Neural progenitor cell (in vitro differentiated cells): Measurements from ENCODE around the gene NELFB. TPM values are rescaled to one million over a fixed set of nuclear protein-coding genes. Genes with fewer than 3 reads are reported as not detected.

ENCODE experiments used
- DNase-seq: peaks from one replicate; pipeline ENCODE4 v3.0.0-alpha.2; 2016; ENCODE audit warnings: low spot score
- H2AFZ ChIP-seq: fragments of 200-600 bp; sonication (generic); replicated peaks from 2 replicates; pipeline ENCODE4 v1.6.1; 2016; ENCODE audit warnings: antibody characterized with exemption
- H3F3A ChIP-seq: fragments of 200-600 bp; sonication (generic); 2 replicates; pipeline ENCODE4 v1.6.1; 2016; ENCODE audit warnings: antibody characterized with exemption, low read depth
- H3K27ac ChIP-seq: fragments of 200-600 bp; sonication (generic); 2 replicates; pipeline ENCODE4 v1.5.1; 2016; ENCODE audit warnings: mild to moderate bottlenecking
- H3K27me3 ChIP-seq: fragments of 200-600 bp; sonication (generic); 2 replicates; pipeline ENCODE4 v1.6.1; 2016; ENCODE audit warnings: mild to moderate bottlenecking, moderate library complexity
- H3K36me3 ChIP-seq: fragments of 200-600 bp; sonication (generic); 2 replicates; pipeline ENCODE4 v1.5.1; 2016
- H3K4me1 ChIP-seq: fragments of 200-600 bp; sonication (generic); 2 replicates; pipeline ENCODE4 v1.6.1; 2016; ENCODE audit warnings: mixed run types
- H3K4me2 ChIP-seq: fragments of 200-600 bp; sonication (generic); 2 replicates; pipeline ENCODE4 v1.6.1; 2016
- H3K4me3 ChIP-seq: fragments of 200-600 bp; sonication (generic); 2 replicates; pipeline ENCODE4 v1.5.1; 2016
- H3K79me2 ChIP-seq: fragments of 200-600 bp; sonication (generic); 2 replicates; pipeline ENCODE4 v1.6.1; 2016; ENCODE audit warnings: low read depth
- H3K9ac ChIP-seq: fragments of 200-600 bp; sonication (generic); 2 replicates; pipeline ENCODE4 v1.6.1; 2016
- H3K9me3 ChIP-seq: fragments of 200-600 bp; sonication (generic); 2 replicates; pipeline ENCODE4 v1.5.1; 2016; ENCODE audit warnings: low read depth
- H4K20me1 ChIP-seq: fragments of 200-600 bp; sonication (generic); 2 replicates; pipeline ENCODE4 v1.6.1; 2016; ENCODE audit warnings: low read depth
- H3K27ac Mint-ChIP-seq: 3 replicates; pipeline ENCODE4 v1.8.0; 2021; ENCODE audit warnings: mixed read lengths
- H3K27me3 Mint-ChIP-seq: 2 replicates; pipeline ENCODE4 v1.8.0; 2022; ENCODE audit warnings: low read depth, mild to moderate bottlenecking, inconsistent platforms, moderate library complexity, mixed read lengths; ENCODE audit not compliant: insufficient read depth
- H3K36me3 Mint-ChIP-seq: 3 replicates; pipeline ENCODE4 v1.8.0; 2021; ENCODE audit warnings: mixed read lengths
- H3K4me1 Mint-ChIP-seq: 3 replicates; pipeline ENCODE4 v1.8.0; 2021; ENCODE audit warnings: mixed read lengths
- H3K4me3 Mint-ChIP-seq: 3 replicates; pipeline ENCODE4 v1.8.0; 2021; ENCODE audit warnings: mild to moderate bottlenecking, moderate library complexity, mixed read lengths
- H3K9me3 Mint-ChIP-seq: 3 replicates; pipeline ENCODE4 v1.8.0; 2020; ENCODE audit warnings: mixed read lengths
- EZH2 ChIP-seq: fragments of 200-600 bp; sonication (generic); IDR thresholded peaks from 2 replicates; pipeline ENCODE4 v1.6.1; 2017; ENCODE audit warnings: antibody characterized with exemption, mild to moderate bottlenecking, moderate library complexity
- EZH2phosphoT487 ChIP-seq: fragments of 200-600 bp; sonication (generic); IDR thresholded peaks from 2 replicates; pipeline ENCODE4 v1.6.1; 2017; ENCODE audit warnings: antibody characterized with exemption
- total RNA-seq: library from RNA; depleted of rRNA; stranded (reverse); fragments of >200 nt; gene quantifications from 2 replicates; pipeline ENCODE4 v1.2.3, GENCODE V29; 2015; ENCODE audit warnings: low replicate concordance
- TF ChIP-seq, protein P1 (sequence below): fragments of 200-600 bp; sonication (generic); IDR thresholded peaks from 2 replicates; pipeline ENCODE4 v1.5.1; 2017; ENCODE audit warnings: antibody characterized with exemption, mild to moderate bottlenecking

The NELFB gene
- total RNA-seq, 1 donor from 2014 or later = 35.2 TPM

GRCh38 chr9:137319739-137320551 is 64.8 kb downstream of the NELFB start:
- Histone ChIP-seq H3K9ac (no peak overlapping the region), H3K79me2 (no peaks in the 10 kb centered on the region), H3K27me3 (no peaks in the 10 kb centered on the region), H3F3A (peaks cover 23% of the 10 kb centered on the region), H3K4me2 (no peak overlapping the region), H3K9me3 (no peaks in the 10 kb centered on the region), H2AFZ (no peak overlapping the region), H3K27ac (no peak overlapping the region), H3K36me3 (no peaks in the 10 kb centered on the region), H3K4me3 (no peak overlapping the region), H4K20me1 (no peaks in the 10 kb centered on the region), H3K4me1 (peaks cover 22% of the 10 kb centered on the region)
- H3K27ac Mint-ChIP-seq = no peak overlapping the region
- peaks cover 18% of the 10 kb centered on the region for H3K4me1 Mint-ChIP-seq
- peaks cover 7% of the 10 kb centered on the region for H3K9me3 Mint-ChIP-seq
- TF ChIP-seq, protein P1, sequence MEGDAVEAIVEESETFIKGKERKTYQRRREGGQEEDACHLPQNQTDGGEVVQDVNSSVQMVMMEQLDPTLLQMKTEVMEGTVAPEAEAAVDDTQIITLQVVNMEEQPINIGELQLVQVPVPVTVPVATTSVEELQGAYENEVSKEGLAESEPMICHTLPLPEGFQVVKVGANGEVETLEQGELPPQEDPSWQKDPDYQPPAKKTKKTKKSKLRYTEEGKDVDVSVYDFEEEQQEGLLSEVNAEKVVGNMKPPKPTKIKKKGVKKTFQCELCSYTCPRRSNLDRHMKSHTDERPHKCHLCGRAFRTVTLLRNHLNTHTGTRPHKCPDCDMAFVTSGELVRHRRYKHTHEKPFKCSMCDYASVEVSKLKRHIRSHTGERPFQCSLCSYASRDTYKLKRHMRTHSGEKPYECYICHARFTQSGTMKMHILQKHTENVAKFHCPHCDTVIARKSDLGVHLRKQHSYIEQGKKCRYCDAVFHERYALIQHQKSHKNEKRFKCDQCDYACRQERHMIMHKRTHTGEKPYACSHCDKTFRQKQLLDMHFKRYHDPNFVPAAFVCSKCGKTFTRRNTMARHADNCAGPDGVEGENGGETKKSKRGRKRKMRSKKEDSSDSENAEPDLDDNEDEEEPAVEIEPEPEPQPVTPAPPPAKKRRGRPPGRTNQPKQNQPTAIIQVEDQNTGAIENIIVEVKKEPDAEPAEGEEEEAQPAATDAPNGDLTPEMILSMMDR = no peak
- TF ChIP-seq EZH2 = no peak
- no peak for TF ChIP-seq EZH2phosphoT487
- DNase-seq = no peak
- H3K4me3 Mint-ChIP-seq = no peak overlapping the region
- peaks cover 5% of the 10 kb centered on the region for H3K36me3 Mint-ChIP-seq
- peaks cover 3% of the 10 kb centered on the region for H3K27me3 Mint-ChIP-seq

GRCh38 chr9:137320555-137321384 is 65.6 kb downstream of the NELFB start:
- peak overlapping the region; percentile 35 for H3K4me2 ChIP-seq
- H3K27me3 Mint-ChIP-seq = peaks cover 3% of the 10 kb centered on the region
- no peak for DNase-seq

GRCh38 chr9:137321726-137322361 is 66.7 kb downstream of the NELFB start:
- H3K27me3 ChIP-seq = no peaks in the 10 kb centered on the region
- no peak overlapping the region for H3K4me3 Mint-ChIP-seq
- H3K36me3 ChIP-seq = no peaks in the 10 kb centered on the region
- no peaks in the 10 kb centered on the region for H3K79me2 ChIP-seq
- H3K27me3 Mint-ChIP-seq = peaks cover 3% of the 10 kb centered on the region
- peaks cover 5% of the 10 kb centered on the region for H3K36me3 Mint-ChIP-seq
- no peak overlapping the region for H3K27ac ChIP-seq
- peaks cover 7% of the 10 kb centered on the region for H3K9me3 Mint-ChIP-seq
- H4K20me1 ChIP-seq = no peaks in the 10 kb centered on the region
- H3K4me3 ChIP-seq = no peak overlapping the region
- no peak for DNase-seq
- no peak overlapping the region for H3K9ac ChIP-seq
- peaks cover 7% of the 10 kb centered on the region for H3K4me1 ChIP-seq
- no peak overlapping the region for H3K4me2 ChIP-seq
- H3K4me1 Mint-ChIP-seq = peaks cover 13% of the 10 kb centered on the region
- peak overlapping the region; percentile 25 for H3K27ac Mint-ChIP-seq
- TF ChIP-seq, protein P1 = no peak
- TF ChIP-seq EZH2phosphoT487 = no peak
- no peak overlapping the region for H2AFZ ChIP-seq
- peaks cover 18% of the 10 kb centered on the region for H3F3A ChIP-seq
- H3K9me3 ChIP-seq = no peaks in the 10 kb centered on the region

More at GRCh38 chr9:137320555-137321384, 65.6 kb downstream of the NELFB start:
- Histone ChIP-seq H3K9ac (no peak overlapping the region), H3K27me3 (no peaks in the 10 kb centered on the region), H3K36me3 (no peaks in the 10 kb centered on the region), H4K20me1 (no peaks in the 10 kb centered on the region), H3K79me2 (no peaks in the 10 kb centered on the region), H3F3A (peaks cover 23% of the 10 kb centered on the region), H3K4me3 (no peak overlapping the region), H3K27ac (no peak overlapping the region), H3K4me1 (peaks cover 14% of the 10 kb centered on the region), H3K9me3 (no peaks in the 10 kb centered on the region), H2AFZ (no peak overlapping the region)
- Mint-ChIP-seq H3K4me3 (no peak overlapping the region), H3K27ac (peak overlapping the region; percentile 42), H3K36me3 (peaks cover 5% of the 10 kb centered on the region), H3K4me1 (peaks cover 15% of the 10 kb centered on the region), H3K9me3 (peaks cover 7% of the 10 kb centered on the region)
- no peak for TF ChIP-seq EZH2phosphoT487
- TF ChIP-seq, protein P1 = no peak
- no peak for TF ChIP-seq EZH2

Other genes starting within 250 kb of the NELFB start
- 2.7 and 19.7 TPM in 2 replicates for gene ABCA2, start 227.1 kb upstream of the NELFB start, total RNA-seq
- not detected in 2 replicates for gene FUT7, start 223.2 kb upstream of the NELFB start, total RNA-seq
- gene NPDC1, start 209.2 kb upstream of the NELFB start, total RNA-seq = 3.8 and 31.3 TPM in 2 replicates
- gene ENTPD2, start 201.3 kb upstream of the NELFB start, total RNA-seq = not detected in 2 replicates
- 5.7 and 27.7 TPM in 2 replicates for gene SAPCD2, start 184.8 kb upstream of the NELFB start, total RNA-seq
- 0.12 and 0.51 TPM in 2 replicates for gene UAP1L1, start 177.8 kb upstream of the NELFB start, total RNA-seq
- gene MAN1B1, start 168.3 kb upstream of the NELFB start, total RNA-seq = 24.6 and 43.5 TPM in 2 replicates
- gene DPP7, start 140.6 kb upstream of the NELFB start, total RNA-seq = 2.6 and 24.3 TPM in 2 replicates
- gene GRIN1, start 116.2 kb upstream of the NELFB start, total RNA-seq = 0.03 TPM in 1 of 2 replicates, not detected in the other
- gene LRRC26, start 85.3 kb upstream of the NELFB start, total RNA-seq = 0.59 TPM in 1 of 2 replicates, not detected in the other
- not detected in 2 replicates for gene TMEM210, start 83.3 kb upstream of the NELFB start, total RNA-seq
- 18.9 and 30.9 TPM in 2 replicates for gene ANAPC2, start 66.8 kb upstream of the NELFB start, total RNA-seq
- gene SSNA1, start 66.7 kb upstream of the NELFB start, total RNA-seq = 27.9 and 69.8 TPM in 2 replicates
- 3.4 and 9.1 TPM in 2 replicates for gene TPRN, start 54.6 kb upstream of the NELFB start, total RNA-seq
- 21.6 and 43.7 TPM in 2 replicates for gene TMEM203, start 49.7 kb upstream of the NELFB start, total RNA-seq
- gene NDOR1, start 49.6 kb upstream of the NELFB start, total RNA-seq = 5.1 and 20.5 TPM in 2 replicates
- gene RNF208, start 33.1 kb upstream of the NELFB start, total RNA-seq = 0.77 and 0.84 TPM in 2 replicates
- 0.56 TPM in 1 of 2 replicates, not detected in the other for gene CYSRT1, start 30.2 kb upstream of the NELFB start, total RNA-seq
- gene RNF224, start 27.8 kb upstream of the NELFB start, total RNA-seq = not detected in 2 replicates
- not detected in 2 replicates for gene SLC34A3, start 24.4 kb upstream of the NELFB start, total RNA-seq
- 183 and 367 TPM in 2 replicates for gene TUBB4B, start 14.0 kb upstream of the NELFB start, total RNA-seq
- not detected in 2 replicates for gene STPG3, start 4.0 kb upstream of the NELFB start, total RNA-seq
- 0.39 and 2.8 TPM in 2 replicates for gene TOR4A, start 22.4 kb downstream of the NELFB start, total RNA-seq
- 20.7 and 25.2 TPM in 2 replicates for gene NRARP, start 46.9 kb downstream of the NELFB start, total RNA-seq
- gene EXD3, start 167.8 kb downstream of the NELFB start, total RNA-seq = 4.7 and 25.1 TPM in 2 replicates
- gene NOXA1, start 168.1 kb downstream of the NELFB start, total RNA-seq = 0.39 and 0.65 TPM in 2 replicates
- not detected in 2 replicates for gene ENTPD8, start 186.0 kb downstream of the NELFB start, total RNA-seq
- gene NSMF, start 204.0 kb downstream of the NELFB start, total RNA-seq = 17.1 and 62.0 TPM in 2 replicates